OCI-LY1 (cell line): Measurements from ENCODE around the gene AMIGO2.

Source experiments
- EZH2 ChIP-seq: fragments of 200-600 bp; sonication (generic), shearing (Covaris generic); IDR thresholded peaks from 2 replicates; pipeline ENCODE4 v1.8.0; 2017; ENCODE audit warnings: borderline replicate concordance, mixed run types, mild to moderate bottlenecking, antibody characterized with exemption, low read length, moderate library complexity, mixed read lengths
- TF ChIP-seq, protein P1 (sequence below): fragments of 200-600 bp; sonication (generic), shearing (Covaris generic); IDR thresholded peaks from 2 replicates; pipeline ENCODE4 v1.5.1; 2017; ENCODE audit warnings: mild to moderate bottlenecking, antibody characterized with exemption, low read length, moderate library complexity, mixed read lengths

- TF ChIP-seq EZH2, result no peak
- TF ChIP-seq, protein P1, sequence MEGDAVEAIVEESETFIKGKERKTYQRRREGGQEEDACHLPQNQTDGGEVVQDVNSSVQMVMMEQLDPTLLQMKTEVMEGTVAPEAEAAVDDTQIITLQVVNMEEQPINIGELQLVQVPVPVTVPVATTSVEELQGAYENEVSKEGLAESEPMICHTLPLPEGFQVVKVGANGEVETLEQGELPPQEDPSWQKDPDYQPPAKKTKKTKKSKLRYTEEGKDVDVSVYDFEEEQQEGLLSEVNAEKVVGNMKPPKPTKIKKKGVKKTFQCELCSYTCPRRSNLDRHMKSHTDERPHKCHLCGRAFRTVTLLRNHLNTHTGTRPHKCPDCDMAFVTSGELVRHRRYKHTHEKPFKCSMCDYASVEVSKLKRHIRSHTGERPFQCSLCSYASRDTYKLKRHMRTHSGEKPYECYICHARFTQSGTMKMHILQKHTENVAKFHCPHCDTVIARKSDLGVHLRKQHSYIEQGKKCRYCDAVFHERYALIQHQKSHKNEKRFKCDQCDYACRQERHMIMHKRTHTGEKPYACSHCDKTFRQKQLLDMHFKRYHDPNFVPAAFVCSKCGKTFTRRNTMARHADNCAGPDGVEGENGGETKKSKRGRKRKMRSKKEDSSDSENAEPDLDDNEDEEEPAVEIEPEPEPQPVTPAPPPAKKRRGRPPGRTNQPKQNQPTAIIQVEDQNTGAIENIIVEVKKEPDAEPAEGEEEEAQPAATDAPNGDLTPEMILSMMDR, result no peak
These were observed 27.5 kb downstream of the AMIGO2 start for GRCh38 chr12:47052274-47052673.
